GM18858 (cell line): Measurements from ENCODE around the gene MCM7.

ENCODE experiments used
- ATAC-seq: cut with Tn5 transposase; IDR thresholded peaks from one replicate; pipeline ENCODE4 v1.9.1; 2021; ENCODE audit not compliant: unreplicated experiment

MCM7 gene

GRCh38 chr7:100124301-100125230 lies 23.4 kb upstream of the MCM7 start:
- ATAC-seq = no peak

- no peak for ATAC-seq
Observed at GRCh38 chr7:100122568-100122967, 21.4 kb upstream of the MCM7 start.

GRCh38 chr7:100122067-100122466 lies 20.9 kb upstream of the MCM7 start:
- no peak for ATAC-seq

- ATAC-seq = no peak
Observed at GRCh38 chr7:100120733-100121036, 19.5 kb upstream of the MCM7 start.

GRCh38 chr7:100119970-100120732 lies 19.0 kb upstream of the MCM7 start:
- peak; percentile 22 for ATAC-seq

GRCh38 chr7:100119072-100119969 lies 18.1 kb upstream of the MCM7 start, which contains the start of the genes CNPY4 and TAF6:
Gene CNPY4 (plus strand): TSS chr7:100119634. CDS start chr7:100119745, 111 bp downstream.
Gene TAF6 (minus strand): TSS chr7:100119358. CDS start chr7:100114209, 5,149 bp downstream.
- peak; percentile 50 for ATAC-seq

- no peak for ATAC-seq
Observed at GRCh38 chr7:100118388-100119071, 17.3 kb upstream of the MCM7 start.

- no peak for ATAC-seq
Observed at GRCh38 chr7:100115026-100115425, 13.8 kb upstream of the MCM7 start.

GRCh38 chr7:100111914-100112313 lies 10.7 kb upstream of the MCM7 start:
- ATAC-seq = no peak

GRCh38 chr7:100111156-100111555 lies 10.0 kb upstream of the MCM7 start:
- no peak for ATAC-seq

GRCh38 chr7:100109521-100110163 lies 8.4 kb upstream of the MCM7 start:
- ATAC-seq = no peak

- no peak for ATAC-seq
Observed at GRCh38 chr7:100107890-100108289, 6.7 kb upstream of the MCM7 start.

GRCh38 chr7:100107125-100107737 lies 6.0 kb upstream of the MCM7 start:
- ATAC-seq = no peak

GRCh38 chr7:100106633-100107032 lies 5.4 kb upstream of the MCM7 start:
- no peak for ATAC-seq

GRCh38 chr7:100105534-100105933 lies 4.3 kb upstream of the MCM7 start:
- ATAC-seq = no peak

- ATAC-seq = no peak
Observed at GRCh38 chr7:100102950-100103840, 2.0 kb upstream of the MCM7 start.

GRCh38 chr7:100100420-100101015 lies 679 bp downstream of the MCM7 start:
- peak; percentile 53 for ATAC-seq

- no peak for ATAC-seq
Observed at GRCh38 chr7:100099452-100099851, 1.7 kb downstream of the MCM7 start.
